Activated naive CD8-positive, alpha-beta T cell treated with anti-CD3 and anti-CD28 coated beads for 36 hours (primary cell): ENCODE measurements around the gene KLK13. TPM values are rescaled to one million over a fixed set of nuclear protein-coding genes. Genes with fewer than 3 reads are reported as not detected.

Experiments
- total RNA-seq, 2 experiments: library from RNA; stranded (reverse); gene quantifications; one replicate each; pipeline ENCODE4 v1.2.3, GENCODE V29; 2021

KLK13 gene
- total RNA-seq, 2 experiments from 2014 or later = not detected

Other genes starting within 250 kb of the KLK13 start
- 1 to 10 TPM in 1 of 2 experiments, under 1 TPM in 1; 0.60 to 1.1 TPM for gene KLK1, start 241.3 kb downstream of the KLK13 start, total RNA-seq
- gene KLK15, start 231.5 kb downstream of the KLK13 start, total RNA-seq = not detected
- not detected for gene KLK3, start 210.2 kb downstream of the KLK13 start, total RNA-seq
- under 1 TPM; 0.38 to 0.45 TPM for gene KLK2, start 191.7 kb downstream of the KLK13 start, total RNA-seq
- gene KLK4, start 153.7 kb downstream of the KLK13 start, total RNA-seq = not detected
- not detected for gene KLK5, start 112.1 kb downstream of the KLK13 start, total RNA-seq
- gene KLK6, start 95.5 kb downstream of the KLK13 start, total RNA-seq = not detected
- not detected for gene KLK7, start 81.2 kb downstream of the KLK13 start, total RNA-seq
- gene KLK8, start 63.5 kb downstream of the KLK13 start, total RNA-seq = not detected
- not detected for gene KLK10, start 45.4 kb downstream of the KLK13 start, total RNA-seq
- not detected for gene KLK11, start 38.5 kb downstream of the KLK13 start, total RNA-seq
- gene KLK12, start 30.1 kb downstream of the KLK13 start, total RNA-seq = not detected
- under 1 TPM; 0.30 to 0.31 TPM for gene KLK14, start 17.8 kb upstream of the KLK13 start, total RNA-seq
- 10 to 100 TPM; 10.9 to 11.4 TPM for gene CTU1, start 43.3 kb upstream of the KLK13 start, total RNA-seq
- gene SIGLEC9, start 59.8 kb upstream of the KLK13 start, total RNA-seq = 1 to 10 TPM; 1.3 to 1.6 TPM
- gene SIGLEC7, start 77.2 kb upstream of the KLK13 start, total RNA-seq = not detected
- gene CD33, start 160.0 kb upstream of the KLK13 start, total RNA-seq = under 1 TPM; 0.24 to 0.62 TPM
- gene SIGLECL1, start 186.0 kb upstream of the KLK13 start, total RNA-seq = not detected
- gene IGLON5, start 246.6 kb upstream of the KLK13 start, total RNA-seq = under 1 TPM; 0.12 to 0.18 TPM